Left renal cortex interstitium (tissue), 4 donors: Measurements from ENCODE around the gene FHOD3. TPM values are rescaled to one million over a fixed set of nuclear protein-coding genes. Genes with fewer than 3 reads are reported as not detected.

Source experiments
- DNase-seq, 4 donors: peaks; one replicate each; pipeline ENCODE4 v3.0.0-alpha.2; 2013; ENCODE audit warnings: low read depth in 4 of 4, low spot score in 2 of 4, missing footprints in 1 of 4
- polyA plus RNA-seq, 4 donors: library from polyadenylated mRNA; unstranded; fragments of 120-200 nt; gene quantifications; one replicate each; pipeline ENCODE4 v1.2.1, GENCODE V29; 2013; ENCODE audit not compliant: insufficient read length in 4 of 4

Gene FHOD3
- polyA plus RNA-seq, 4 donors = 35.3 to 42.9 (median 40.5) TPM

DNA sequence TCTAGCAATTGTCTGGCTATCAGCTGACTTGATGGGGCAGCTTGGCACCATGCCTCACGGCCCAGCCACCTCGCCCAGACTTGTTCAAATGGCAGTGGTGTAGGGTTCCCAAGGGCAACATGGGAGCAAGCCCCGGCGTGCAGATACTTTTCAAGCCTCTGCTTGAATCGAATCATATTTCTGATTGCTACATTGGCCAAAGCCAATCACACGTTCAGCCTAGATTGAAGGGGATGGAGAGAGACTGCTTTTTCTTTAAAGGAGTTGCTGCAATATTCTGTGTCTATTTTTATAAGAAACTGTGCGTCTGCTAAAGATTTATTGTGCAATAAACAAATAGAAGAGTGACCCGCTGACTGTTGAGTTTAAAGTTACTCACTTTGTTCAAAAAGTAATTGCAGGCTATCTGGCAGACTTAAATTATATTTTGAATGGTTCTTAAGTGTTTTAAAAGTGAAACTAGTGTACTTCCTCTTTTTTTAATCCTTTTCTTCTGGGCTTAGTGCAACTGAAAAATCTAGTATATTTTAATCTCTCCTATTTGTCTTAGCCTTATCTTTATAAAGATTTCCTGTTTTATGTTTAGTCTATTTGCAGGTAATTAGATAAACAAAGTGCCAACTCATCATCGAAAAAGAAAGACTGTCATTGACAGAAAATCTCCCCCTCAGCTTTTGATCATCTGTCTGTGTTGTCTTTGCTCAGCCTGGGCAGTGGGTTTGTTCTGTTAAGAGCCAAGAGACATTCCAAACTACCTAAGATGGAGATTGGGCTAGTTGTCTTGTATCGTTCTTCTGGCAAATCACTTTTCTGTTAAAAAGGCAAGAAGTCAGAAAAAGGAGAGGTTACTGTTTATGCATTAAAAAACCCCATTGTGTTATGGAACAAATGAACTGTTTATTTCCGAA lies 375.2 kb downstream of the FHOD3 start:
- peak in 3 of 4 donors; percentile 33 to 56 (median 35) for DNase-seq

DNA sequence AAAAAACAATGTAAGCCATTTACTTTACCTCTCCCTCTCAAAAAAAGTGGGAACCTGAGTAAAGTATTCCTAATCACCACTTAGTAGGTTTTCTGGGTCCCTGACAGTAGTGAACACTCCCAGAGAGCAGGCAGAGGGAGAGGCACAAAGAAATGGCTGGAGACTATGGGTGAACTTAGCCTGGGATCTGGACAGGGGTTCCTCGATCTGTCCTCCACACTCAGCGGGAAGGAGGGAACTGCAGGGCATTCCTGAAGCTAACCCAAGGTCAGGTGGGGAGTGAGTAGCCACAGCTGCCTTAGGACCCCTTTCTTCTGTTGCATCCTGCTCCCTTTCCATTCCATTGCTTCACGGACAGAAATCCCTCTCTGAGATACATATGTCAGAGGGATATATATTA lies 375.9 kb downstream of the FHOD3 start:
- no peak for DNase-seq

- no peak for DNase-seq
These were observed 377.6 kb downstream of the FHOD3 start for GRCh38 chr18:36675076-36675475.

- no peak for DNase-seq
These were observed 378.0 kb downstream of the FHOD3 start for GRCh38 chr18:36675542-36675941.

DNA sequence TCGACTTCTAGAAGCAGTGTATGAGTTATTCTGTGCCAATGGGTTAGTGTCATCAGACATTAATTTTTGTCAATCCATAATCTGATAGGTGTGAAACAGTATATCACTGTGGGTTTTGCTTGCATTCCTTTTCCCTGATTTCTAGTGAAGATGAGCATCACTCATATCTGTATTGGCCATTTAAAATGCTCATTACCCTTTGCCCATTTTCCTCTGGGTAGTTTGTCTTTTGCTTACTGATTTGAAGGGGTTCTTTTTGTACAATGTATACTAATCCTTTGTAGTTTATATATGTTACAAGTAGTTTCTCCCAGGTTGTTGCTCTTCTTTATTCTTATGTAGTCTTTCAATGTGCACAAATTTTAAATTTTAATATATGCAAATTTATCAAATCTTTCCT lies 379.1 kb downstream of the FHOD3 start:
- no peak for DNase-seq

GRCh38 chr18:36680042-36680441 lies 382.5 kb downstream of the FHOD3 start:
- no peak for DNase-seq

DNA sequence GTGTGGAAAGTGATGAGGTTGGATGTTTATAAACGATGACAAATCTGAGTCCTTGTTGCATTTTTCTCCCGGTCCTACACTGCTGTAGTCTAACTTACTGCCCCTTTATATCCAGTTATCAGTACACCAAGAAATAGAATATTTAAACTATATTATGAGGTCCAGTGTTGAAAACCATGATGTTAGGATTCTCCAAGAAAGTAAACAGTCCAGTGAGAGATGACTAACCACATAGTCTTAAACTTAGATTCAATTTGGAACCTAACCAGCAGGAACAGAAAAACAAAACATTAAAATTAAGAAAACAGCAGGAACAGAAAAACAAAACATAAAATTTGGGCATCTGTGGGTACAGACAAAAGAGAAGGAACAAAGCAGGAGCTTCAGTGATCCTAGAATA lies 388.1 kb downstream of the FHOD3 start:
- no peak for DNase-seq

GRCh38 chr18:36688020-36688965 lies 390.8 kb downstream of the FHOD3 start:
- peak in 2 of 4 donors; percentile 48 to 63 for DNase-seq

DNA sequence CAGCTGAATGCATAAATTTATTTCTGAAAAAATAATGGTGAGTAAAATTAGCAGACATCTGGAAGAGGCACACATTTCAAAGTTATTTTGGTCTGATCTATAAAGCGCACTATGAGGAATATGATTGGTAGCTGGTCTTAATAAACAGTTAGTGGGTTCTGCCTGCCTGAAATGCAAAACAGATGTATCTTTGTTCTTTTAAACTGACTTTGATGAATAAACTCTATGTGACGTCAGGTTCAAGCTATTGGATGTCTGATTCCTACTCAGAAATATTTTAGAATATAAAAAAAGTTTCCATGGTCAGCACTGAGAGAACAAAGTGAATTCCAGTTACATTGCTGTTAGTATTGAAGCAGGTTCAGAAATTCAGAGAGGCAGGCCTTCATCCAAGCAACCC lies 394.9 kb downstream of the FHOD3 start:
- DNase-seq = no peak

- DNase-seq = no peak
These were observed 395.4 kb downstream of the FHOD3 start for GRCh38 chr18:36692921-36693332.

DNA sequence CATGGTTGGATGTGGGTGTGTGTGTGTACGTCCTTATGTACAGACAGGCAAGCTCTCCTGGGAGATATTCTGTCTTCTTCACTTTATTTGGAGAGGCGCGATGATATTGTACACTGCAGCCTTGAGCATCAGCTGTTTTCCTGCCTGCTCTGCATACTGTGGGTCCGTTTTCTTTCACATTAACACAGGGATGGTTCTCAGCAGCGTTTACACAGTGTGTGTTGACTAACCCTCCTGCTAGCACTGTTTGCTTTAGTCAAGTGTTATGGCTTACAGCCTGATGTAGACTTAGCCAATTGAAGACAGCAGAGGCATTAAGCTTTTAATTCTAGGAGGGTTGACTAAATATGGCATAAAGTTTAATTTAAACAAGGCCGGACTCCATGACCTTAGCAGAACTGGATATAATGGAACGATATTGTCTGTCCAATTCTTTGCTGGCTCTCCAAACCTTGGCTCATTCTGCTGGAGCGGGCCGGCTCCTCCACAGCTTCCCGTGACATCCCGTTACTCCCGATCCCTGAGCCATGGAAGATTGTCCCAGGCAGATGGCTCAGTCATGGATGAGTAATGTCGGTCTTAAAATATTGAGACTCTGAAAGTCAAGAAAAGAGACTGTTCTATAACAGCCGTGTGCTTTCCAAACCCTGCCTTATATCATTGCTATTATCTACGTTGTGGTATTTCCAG lies 396.6 kb downstream of the FHOD3 start:
- no peak for DNase-seq

DNA sequence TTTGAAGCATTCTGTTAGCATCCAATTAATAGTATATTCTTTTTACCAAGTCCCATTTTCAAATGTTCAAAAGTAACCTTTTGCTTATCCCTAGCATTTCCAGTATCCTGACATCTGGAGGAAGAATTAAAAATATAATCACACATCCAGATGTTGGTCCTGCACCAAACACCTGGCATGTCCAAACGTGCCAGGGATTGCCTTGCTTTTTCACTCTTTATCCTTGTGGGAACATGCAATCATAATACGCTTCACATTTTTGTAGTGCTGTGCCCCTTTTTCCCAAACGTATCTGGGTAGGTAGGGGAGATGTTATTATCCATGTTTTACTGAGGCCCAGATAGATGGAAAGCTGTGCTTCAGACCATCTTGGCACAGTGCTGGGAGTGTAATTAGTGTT lies 398.3 kb downstream of the FHOD3 start:
- no peak for DNase-seq

- no peak for DNase-seq
These were observed 400.4 kb downstream of the FHOD3 start for GRCh38 chr18:36697905-36698304.

DNA sequence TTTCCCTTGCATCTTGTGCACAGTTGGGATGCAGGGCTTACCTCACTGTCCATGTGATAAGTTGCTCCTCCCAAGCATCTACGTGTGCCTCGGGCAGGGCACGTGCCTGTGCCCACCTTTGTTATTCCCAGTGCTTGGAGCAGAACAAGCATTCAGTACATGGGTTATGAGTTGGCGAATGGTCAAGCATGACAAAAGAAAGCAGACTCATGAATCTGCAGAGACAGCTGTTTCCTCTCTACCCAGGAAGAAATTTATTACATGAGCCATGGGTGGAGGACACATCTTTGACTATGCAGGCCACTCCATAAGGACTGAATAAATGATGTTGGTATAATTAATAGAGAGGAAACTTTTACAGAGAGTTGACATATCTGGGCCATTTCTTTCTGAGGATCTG lies 403.4 kb downstream of the FHOD3 start:
- DNase-seq = no peak

GRCh38 chr18:36702401-36703013 lies 405.0 kb downstream of the FHOD3 start:
- DNase-seq = no peak

DNA sequence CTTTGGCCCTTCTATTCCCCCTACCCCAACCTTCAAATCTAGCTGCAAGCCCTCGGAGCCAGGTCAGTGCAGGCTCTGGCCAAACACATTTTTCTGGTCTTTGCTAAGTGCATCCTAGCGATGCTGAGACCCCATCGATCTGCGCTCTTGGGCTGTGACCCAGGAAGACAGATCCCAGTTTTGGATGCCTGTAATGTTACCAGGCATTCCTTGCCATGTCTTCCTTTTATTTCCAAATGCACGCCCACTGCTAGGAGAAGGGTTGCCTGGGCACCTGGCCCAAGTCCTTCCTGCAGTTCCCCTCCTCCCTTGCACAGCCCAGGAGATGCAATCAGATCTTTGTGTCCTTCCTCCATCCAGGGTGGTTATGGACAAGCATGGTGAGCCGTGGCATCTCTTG lies 406.6 kb downstream of the FHOD3 start:
- no peak for DNase-seq

- no peak for DNase-seq
These were observed 408.8 kb downstream of the FHOD3 start for GRCh38 chr18:36706134-36706881.

DNA sequence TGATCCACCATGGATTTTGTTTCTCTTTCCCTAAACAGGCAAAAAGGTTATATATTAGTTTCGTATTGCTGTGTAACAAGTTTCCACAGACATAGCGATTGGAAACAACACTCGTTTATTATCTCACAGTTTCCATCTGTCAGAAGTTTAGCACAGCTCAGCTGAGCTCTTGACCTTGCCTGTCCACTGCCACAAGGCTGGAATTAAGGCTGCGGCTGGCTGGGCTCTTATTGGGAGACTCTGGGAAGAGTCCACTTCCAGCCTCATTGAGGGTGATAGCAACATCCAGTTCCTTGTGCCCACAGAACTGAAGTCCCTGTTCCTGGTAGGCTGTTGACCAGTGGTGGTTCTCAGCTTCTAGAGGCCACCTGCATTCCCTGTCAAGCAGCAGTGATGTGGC lies 410.9 kb downstream of the FHOD3 start:
- no peak for DNase-seq

GRCh38 chr18:36709315-36709714 lies 411.8 kb downstream of the FHOD3 start:
- no peak for DNase-seq
